Tongue (tissue), 2 donors: Measurements from ENCODE around the gene PAGE2B. TPM values are rescaled to one million over a fixed set of nuclear protein-coding genes. Genes with fewer than 3 reads are reported as not detected.
"Not testable (repeated sequence)": the region's sequence is repeated elsewhere in the genome, so short reads cannot be mapped to it uniquely, and the experiment has no call there.

Source experiments
- DNase-seq: peaks from one replicate; pipeline ENCODE4 v3.0.0-alpha.2; 2015
- total RNA-seq: library from RNA; depleted of rRNA; stranded (reverse); fragments of >200 nt; gene quantifications from one replicate; pipeline ENCODE4 v1.2.3, GENCODE V29; 2014

The PAGE2B gene
- total RNA-seq, 1 donor from 2014 or later: not detected

GRCh38 chrX:55109306-55109705, 34.5 kb downstream of the PAGE2B start:
- no peak for DNase-seq

- DNase-seq: no peak
Observed at GRCh38 chrX:55111578-55112254, 36.9 kb downstream of the PAGE2B start.

GRCh38 chrX:55116589-55116988, 41.8 kb downstream of the PAGE2B start:
- DNase-seq: not testable (repeated sequence)

GRCh38 chrX:55118574-55118973, 43.7 kb downstream of the PAGE2B start:
- no peak for DNase-seq

GRCh38 chrX:55119271-55119670, 44.4 kb downstream of the PAGE2B start:
- no peak for DNase-seq

- DNase-seq: no peak
Observed at GRCh38 chrX:55119712-55120111, 44.9 kb downstream of the PAGE2B start.

GRCh38 chrX:55120761-55121358, 46.0 kb downstream of the PAGE2B start:
- DNase-seq: no peak

- no peak for DNase-seq
Observed at GRCh38 chrX:55123900-55124299, 49.1 kb downstream of the PAGE2B start.

GRCh38 chrX:55127692-55128091, 52.9 kb downstream of the PAGE2B start:
- DNase-seq: no peak

Other genes starting within 250 kb of the PAGE2B start
- 47.0 TPM for gene TRO, start 154.2 kb upstream of the PAGE2B start, total RNA-seq
- 0.21 TPM for gene PFKFB1, start 80.8 kb upstream of the PAGE2B start, total RNA-seq
- 5.5 TPM for gene APEX2, start 74.7 kb upstream of the PAGE2B start, total RNA-seq
- 26.3 TPM for gene ALAS2, start 44.1 kb upstream of the PAGE2B start, total RNA-seq
- gene PAGE2, start 14.0 kb downstream of the PAGE2B start, total RNA-seq: not detected
- not detected for gene PAGE5, start 145.3 kb downstream of the PAGE2B start, total RNA-seq
- not detected for gene PAGE3, start 189.9 kb downstream of the PAGE2B start, total RNA-seq